SK-N-SH treated with all-trans-retinoic acid at 6 μM for 48 hours (cell line): ENCODE results near the gene MKI67.

Experiments
- ATAC-seq: fragments of 200-7000 bp; cut with Tn5 transposase; 3 replicates; pipeline ENCODE4 v1.9.1; 2020; ENCODE audit warnings: mild to moderate bottlenecking, moderate library complexity
- ARNTL ChIP-seq: fragments of 450-650 bp; formaldehyde crosslinking; IDR thresholded peaks from 2 replicates; pipeline ENCODE4 v1.5.0; 2020; ENCODE audit warnings: low read depth, mild to moderate bottlenecking, moderate library complexity, borderline replicate concordance
- BACH2 ChIP-seq: fragments of 250-450 bp; sonication (Bioruptor Pico); IDR thresholded peaks from 2 replicates; pipeline ENCODE4 v1.9.0; 2021; ENCODE audit warnings: mild to moderate bottlenecking, borderline replicate concordance
- CREB5 ChIP-seq: fragments of 250-450 bp; sonication (Bioruptor Pico); IDR thresholded peaks from 2 replicates; pipeline ENCODE4 v1.5.1; 2020; ENCODE audit warnings: low read depth, mild to moderate bottlenecking, moderate library complexity
- CSDC2 ChIP-seq: fragments of 250-450 bp; sonication (Bioruptor Pico); IDR thresholded peaks from 2 replicates; pipeline ENCODE4 v1.5.0; 2020; ENCODE audit warnings: mild to moderate bottlenecking, moderate library complexity
- CSRNP3 ChIP-seq: fragments of 250-450 bp; sonication (Bioruptor Pico); IDR thresholded peaks from 2 replicates; pipeline ENCODE4 v1.5.1; 2021; ENCODE audit warnings: mild to moderate bottlenecking, moderate library complexity
- ISL1 ChIP-seq: fragments of 250-450 bp; sonication (Bioruptor Pico); IDR thresholded peaks from 2 replicates; pipeline ENCODE4 v2.1.2; 2022; ENCODE audit warnings: mild to moderate bottlenecking, moderate library complexity
- OSR1 ChIP-seq: fragments of 250-450 bp; sonication (Bioruptor Pico); IDR thresholded peaks from 2 replicates; pipeline ENCODE4 v1.8.0; 2022; ENCODE audit warnings: moderate library complexity, mild to moderate bottlenecking, inconsistent platforms
- PATZ1 ChIP-seq: fragments of 250-450 bp; sonication (Bioruptor Pico); IDR thresholded peaks from 2 replicates; pipeline ENCODE4 v1.8.0; 2020; ENCODE audit warnings: mild to moderate bottlenecking, moderate library complexity, borderline replicate concordance
- RARB ChIP-seq: fragments of 250-450 bp; sonication (Bioruptor Pico); IDR thresholded peaks from 2 replicates; pipeline ENCODE4 v1.8.0; 2021; ENCODE audit warnings: mild to moderate bottlenecking, moderate library complexity
- SNAI2 ChIP-seq: fragments of 250-450 bp; sonication (Bioruptor Pico); IDR thresholded peaks from 2 replicates; pipeline ENCODE4 v1.5.0; 2020; ENCODE audit warnings: mild to moderate bottlenecking, moderate library complexity
- TCF4 ChIP-seq: fragments of 250-450 bp; sonication (Bioruptor Pico); IDR thresholded peaks from 2 replicates; pipeline ENCODE4 v1.8.0; 2021; ENCODE audit warnings: mild to moderate bottlenecking, moderate library complexity, borderline replicate concordance
- TSHZ2 ChIP-seq: fragments of 250-450 bp; sonication (Bioruptor Pico); IDR thresholded peaks from 2 replicates; pipeline ENCODE4 v1.5.0; 2020; ENCODE audit warnings: mild to moderate bottlenecking, moderate library complexity
- ZC3H10 ChIP-seq: fragments of 250-450 bp; sonication (Bioruptor Pico); IDR thresholded peaks from 2 replicates; pipeline ENCODE4 v1.5.1; 2021; ENCODE audit warnings: mild to moderate bottlenecking, moderate library complexity
- ZFP3 ChIP-seq: fragments of 250-450 bp; sonication (Bioruptor Pico); IDR thresholded peaks from 2 replicates; pipeline ENCODE4 v1.5.0; 2020; ENCODE audit warnings: mild to moderate bottlenecking, moderate library complexity
- ZFP30 ChIP-seq: fragments of 450-650 bp; formaldehyde crosslinking; IDR thresholded peaks from 2 replicates; pipeline ENCODE4 v1.5.0; 2022; ENCODE audit warnings: mild to moderate bottlenecking, moderate library complexity
- ZNF565 ChIP-seq: fragments of 450-650 bp; formaldehyde crosslinking; conservative IDR thresholded peaks from 2 replicates; pipeline ENCODE4 v1.5.0; 2020; ENCODE audit warnings: low read depth, mild to moderate bottlenecking, moderate library complexity
- ZNF70 ChIP-seq: fragments of 450-650 bp; formaldehyde crosslinking; IDR thresholded peaks from 2 replicates; pipeline ENCODE4 v1.5.0; 2020; ENCODE audit warnings: mild to moderate bottlenecking, moderate library complexity
- ZNF8 ChIP-seq: fragments of 450-650 bp; formaldehyde crosslinking; IDR thresholded peaks from 2 replicates; pipeline ENCODE4 v1.5.0; 2020; ENCODE audit warnings: mild to moderate bottlenecking, moderate library complexity

Gene MKI67

GRCh38 chr10:128103229-128103714, 23.0 kb downstream of the MKI67 start:
- TF ChIP-seq TSHZ2, result no peak
- TF ChIP-seq OSR1 (CRISPR knock-in tag), result no peak
- no peak for TF ChIP-seq CREB5
- TF ChIP-seq SNAI2 (CRISPR knock-in tag), result no peak
- TF ChIP-seq CSDC2 (CRISPR knock-in tag), result no peak
- TF ChIP-seq ZNF565 (CRISPR knock-in tag), result no peak
- TF ChIP-seq ZC3H10 (CRISPR knock-in tag), result no peak
- TF ChIP-seq BACH2 (CRISPR knock-in tag), result no peak
- no peak for TF ChIP-seq ZNF70 (CRISPR knock-in tag)
- no peak for TF ChIP-seq ZFP3 (CRISPR knock-in tag)
- no peak for TF ChIP-seq CSRNP3 (CRISPR knock-in tag)
- TF ChIP-seq RARB, result no peak
- no peak for TF ChIP-seq TCF4 (CRISPR knock-in tag)
- TF ChIP-seq ZFP30 (CRISPR knock-in tag), result no peak
- TF ChIP-seq PATZ1 (CRISPR knock-in tag), result no peak
- no peak for ATAC-seq

GRCh38 chr10:128102480-128103228, 23.6 kb downstream of the MKI67 start:
- TF ChIP-seq ARNTL (no peak), CSDC2 (CRISPR knock-in tag) (no peak), ZNF565 (CRISPR knock-in tag) (no peak), SNAI2 (CRISPR knock-in tag) (no peak), ISL1 (CRISPR knock-in tag) (no peak), ZNF70 (CRISPR knock-in tag) (no peak), CREB5 (no peak), CSRNP3 (CRISPR knock-in tag) (no peak), RARB (no peak), ZC3H10 (CRISPR knock-in tag) (no peak), ZNF8 (no peak)
- ATAC-seq, result no peak

GRCh38 chr10:128101901-128102300, 24.3 kb downstream of the MKI67 start:
- TF ChIP-seq RARB (no peak), CSDC2 (CRISPR knock-in tag) (no peak), PATZ1 (CRISPR knock-in tag) (no peak)

More at GRCh38 chr10:128101901-128102300, 24.3 kb downstream of the MKI67 start:
- no peak for ATAC-seq
